Osteoblast (primary cell): Measurements from ENCODE around the gene ZNF652. TPM values are rescaled to one million over a fixed set of nuclear protein-coding genes. Genes with fewer than 3 reads are reported as not detected.

Source experiments
- DNase-seq: peaks from one replicate; pipeline ENCODE4 v3.0.0; 2011; ENCODE audit warnings: low spot score, mixed read lengths; ENCODE audit not compliant: insufficient read length; ENCODE audit errors: missing footprints
- H2AFZ ChIP-seq: 2 replicates; pipeline ENCODE4 v1.6.0; 2011; ENCODE audit warnings: mild to moderate bottlenecking, low read length
- H3K27ac ChIP-seq: 2 replicates; pipeline ENCODE4 v1.5.1; 2011; ENCODE audit warnings: mild to moderate bottlenecking, low read depth, low read length, moderate library complexity
- H3K27me3 ChIP-seq: 2 replicates; pipeline ENCODE4 v1.6.0; 2012; ENCODE audit warnings: mild to moderate bottlenecking, control low read depth, inconsistent platforms, low read length, moderate library complexity; ENCODE audit not compliant: insufficient read depth
- H3K36me3 ChIP-seq: 2 replicates; pipeline ENCODE4 v1.5.1; 2011; ENCODE audit warnings: mild to moderate bottlenecking, low read length, control low read depth, moderate library complexity; ENCODE audit not compliant: insufficient read depth
- H3K4me1 ChIP-seq: 2 replicates; pipeline ENCODE4 v1.5.1; 2011; ENCODE audit warnings: mild to moderate bottlenecking, low read length, control low read depth, moderate library complexity; ENCODE audit not compliant: insufficient read depth
- H3K4me2 ChIP-seq: 2 replicates; pipeline ENCODE4 v1.6.0; 2011; ENCODE audit warnings: mild to moderate bottlenecking, low read length; ENCODE audit not compliant: insufficient read depth
- H3K4me3 ChIP-seq: fragments of 200-600 bp; sonication (generic); 3 replicates; pipeline ENCODE4 v1.5.1; 2012; ENCODE audit warnings: mild to moderate bottlenecking, low read length, inconsistent platforms; ENCODE audit not compliant: insufficient read depth
- H3K79me2 ChIP-seq: 2 replicates; pipeline ENCODE4 v1.6.0; 2012; ENCODE audit warnings: mild to moderate bottlenecking, low read length, control low read depth, inconsistent platforms; ENCODE audit not compliant: insufficient read depth
- H3K9me3 ChIP-seq: 2 replicates; pipeline ENCODE4 v1.5.1; 2011; ENCODE audit warnings: low read depth, low read length, control low read depth
- H4K20me1 ChIP-seq: 2 replicates; pipeline ENCODE4 v1.6.0; 2012; ENCODE audit warnings: mild to moderate bottlenecking, low read length, control low read depth; ENCODE audit not compliant: insufficient read depth
- CTCF ChIP-seq: IDR thresholded peaks from 2 replicates; pipeline ENCODE4 v1.5.1; 2011; ENCODE audit warnings: mild to moderate bottlenecking, low read depth, low read length, moderate library complexity; ENCODE audit errors: extremely low read depth
- small RNA-seq: library from RNA; depleted of rRNA; stranded (forward); fragments of <200 nt; gene quantifications from one replicate; pipeline ENCODE3, GENCODE V24; 2012
- total RNA-seq: library from RNA; depleted of rRNA; stranded (reverse); fragments of >200 nt; gene quantifications from 2 replicates; pipeline ENCODE4 v1.2.3, GENCODE V29; 2012

The ZNF652 gene
- total RNA-seq, 1 donor: 28.2 TPM

GRCh38 chr17:49249292-49249794 lies 112.7 kb downstream of the ZNF652 start:
- Histone ChIP-seq H3K4me2 (no peak overlapping the region), H3K79me2 (no peaks in the 10 kb centered on the region), H3K27ac (no peak overlapping the region), H3K4me3 (no peak overlapping the region), H2AFZ (no peak overlapping the region), H4K20me1 (no peaks in the 10 kb centered on the region), H3K4me1 (no peaks in the 10 kb centered on the region), H3K9me3 (no peaks in the 10 kb centered on the region), H3K36me3 (no peaks in the 10 kb centered on the region), H3K27me3 (peaks cover 6% of the 10 kb centered on the region)
- DNase-seq: peak; percentile 85
- no peak for TF ChIP-seq CTCF

GRCh38 chr17:49247944-49248343 lies 114.1 kb downstream of the ZNF652 start:
- no peak overlapping the region for H3K4me3 ChIP-seq
- H3K27me3 ChIP-seq: peaks cover 6% of the 10 kb centered on the region
- no peaks in the 10 kb centered on the region for H3K9me3 ChIP-seq
- no peak overlapping the region for H3K27ac ChIP-seq
- no peak overlapping the region for H3K4me2 ChIP-seq
- H3K36me3 ChIP-seq: no peaks in the 10 kb centered on the region
- no peaks in the 10 kb centered on the region for H3K79me2 ChIP-seq
- H4K20me1 ChIP-seq: no peaks in the 10 kb centered on the region
- H3K4me1 ChIP-seq: no peaks in the 10 kb centered on the region
- no peak for TF ChIP-seq CTCF
- H2AFZ ChIP-seq: no peak overlapping the region
- no peak for DNase-seq

GRCh38 chr17:49244839-49245238 lies 117.2 kb downstream of the ZNF652 start:
- Histone ChIP-seq H2AFZ (no peak overlapping the region), H3K27ac (no peak overlapping the region), H3K36me3 (no peaks in the 10 kb centered on the region), H3K9me3 (no peaks in the 10 kb centered on the region), H3K4me2 (no peak overlapping the region), H3K4me1 (no peaks in the 10 kb centered on the region), H4K20me1 (no peaks in the 10 kb centered on the region), H3K79me2 (no peaks in the 10 kb centered on the region), H3K27me3 (peaks cover 6% of the 10 kb centered on the region), H3K4me3 (no peak overlapping the region)
- no peak for TF ChIP-seq CTCF
- DNase-seq: no peak

Small RNAs within 50 kb of the gene (small RNA-seq; reads per million reads assigned to genes)
- gene MIR6129: not detected

Other genes with a start within 250 kb of the ZNF652 start
- under 0.01 TPM in 1 of 2 replicates, not detected in the other for gene B4GALNT2, start 229.5 kb downstream of the ZNF652 start, total RNA-seq
- gene GNGT2, start 151.7 kb downstream of the ZNF652 start, total RNA-seq: not detected in 2 replicates
- gene ABI3, start 151.5 kb downstream of the ZNF652 start, total RNA-seq: under 0.01 and 0.36 TPM in 2 replicates
- 0.29 and 0.36 TPM in 2 replicates for gene PHOSPHO1, start 131.5 kb downstream of the ZNF652 start, total RNA-seq
- gene PHB1, start 52.6 kb upstream of the ZNF652 start, total RNA-seq: 71.7 and 71.9 TPM in 2 replicates
- under 0.01 and 0.29 TPM in 2 replicates for gene NGFR, start 133.0 kb upstream of the ZNF652 start, total RNA-seq
- 1.8 and 3.3 TPM in 2 replicates for gene NXPH3, start 213.6 kb upstream of the ZNF652 start, total RNA-seq